Measurements from ENCODE around the gene PIK3C2A.

- no peak for TF ChIP-seq CTCF (IDR thresholded peaks at IDR 0.05; ENCODE audit: low read length)
- TF ChIP-seq EZH2 (IDR thresholded peaks at IDR 0.05; ENCODE audit: borderline replicate concordance, low read length) = no peak
Observed at GRCh38 chr11:17173332-17173731, 34.5 kb downstream of the PIK3C2A start.

Data from OCI-LY1 (cell line).